Measurements from ENCODE around the gene NDFIP1. TPM values are rescaled to one million over a fixed set of nuclear protein-coding genes. Genes with fewer than 3 reads are reported as not detected.

NDFIP1 gene
- total and polyA plus RNA-seq, 2 of the 8 experiments (the other 6 are each of a cell fraction or from before 2014, with no cell fraction given) = 8.8 to 27.1 TPM

GRCh38 chr5:142141463-142141862 is 32.9 kb downstream of the NDFIP1 start:
- no peak overlapping the region for H3K4me2 ChIP-seq (ENCODE audit: insufficient read depth in 1 of 2, low read depth in 2 of 2, low read length in 2 of 2)
- H3K56ac ChIP-seq (replicated peaks; ENCODE audit: insufficient read length, low read depth, low read length) = no peak overlapping the region
- H2BK15ac ChIP-seq (ENCODE audit: low read length) = no peak overlapping the region
- H3K4ac ChIP-seq (replicated peaks; ENCODE audit: insufficient read length, low read depth, low read length) = no peak overlapping the region
- H3K14ac ChIP-seq (ENCODE audit: insufficient read length) = no peak overlapping the region
- H3K9ac ChIP-seq (replicated peaks in 1 of 4; ENCODE audit: extremely low read depth in 1 of 4, low read depth in 3 of 4, low read length in 3 of 4) = no peak overlapping the region
- H3K23me2 ChIP-seq (ENCODE audit: low read depth, low read length) = no peaks in the 10 kb centered on the region
- H3K4me3 ChIP-seq (ENCODE audit: extremely low read depth in 1 of 4, insufficient read depth in 2 of 4, low read depth in 3 of 4, low read length in 4 of 4) = no peak overlapping the region
- ChIA-PET CTCF (ENCODE audit: partially characterized antibody) (interaction anchor here (0.7 to 7.6 kb wide), 5 partner anchors 34 to 150 kb away, joined by 3 to 113 read pairs (median 18); partner anchors contain the start of gene GNPDA1), POLR2A (ENCODE audit: partially characterized antibody) (no interaction called here)
- no peak for DNase-seq (ENCODE audit: low read depth in 1 of 2, low spot score in 2 of 2)
- peaks cover 0 to 3% (median under 1%) of the 10 kb centered on the region in 4 experiments; a peak in 1 of 7 replicates for H3K4me1 ChIP-seq (replicated peaks in 1 of 4; ENCODE audit: control insufficient read depth in 3 of 4, insufficient read depth in 4 of 4, low read length in 3 of 4)
- H4K5ac ChIP-seq (ENCODE audit: insufficient read length, low read depth, low read length) = no peak overlapping the region
- no peak for TF ChIP-seq EZH2 (IDR thresholded peaks at IDR 0.05; ENCODE audit: low read depth, low read length, severe bottlenecking)
- TF ChIP-seq ASH2L (IDR thresholded peaks at IDR 0.05; ENCODE audit: low read length) = no peak
- no peak for TF ChIP-seq POLR2A (IDR thresholded peaks at IDR 0.05; ENCODE audit: control extremely low read depth in 1 of 2, low read depth in 2 of 2, low read length in 2 of 2)
- TF ChIP-seq POLR2AphosphoS5 (IDR thresholded peaks at IDR 0.05; ENCODE audit: low read depth, low read length) = no peak
- no peak for TF ChIP-seq BRCA1 (IDR thresholded peaks at IDR 0.05; ENCODE audit: low read depth, low read length)
- TF ChIP-seq RFX5 (IDR thresholded peaks at IDR 0.05; ENCODE audit: borderline replicate concordance, low read depth, low read length) = no peak
- peak; percentile 47 to 55; a peak in 3 of 4 replicates for TF ChIP-seq RAD21 (IDR thresholded peaks at IDR 0.05 in 1 of 2, conservative IDR thresholded peaks at IDR 0.05 in 1 of 2; ENCODE audit: low read depth in 2 of 2, low read length in 2 of 2)
- peak in 2 of 3 experiments; percentile 8 to 24; a peak in 2 of 4 replicates for TF ChIP-seq CTCF (IDR thresholded peaks at IDR 0.05; ENCODE audit: control extremely low read depth in 1 of 3, insufficient read depth in 1 of 3, low read depth in 1 of 3, low read length in 3 of 3)
- TF ChIP-seq EP300 (IDR thresholded peaks at IDR 0.05; ENCODE audit: borderline replicate concordance in 1 of 2, low read depth in 2 of 2, low read length in 2 of 2) = no peak
- no peaks in the 10 kb centered on the region for H3K9me3 ChIP-seq (ENCODE audit: insufficient read depth in 2 of 2, low read depth in 1 of 2, low read length in 1 of 2)
- no peak overlapping the region for H4K91ac ChIP-seq (replicated peaks; ENCODE audit: insufficient read length, low read length)
- H3K18ac ChIP-seq (ENCODE audit: extremely low read depth, low read length) = no peak overlapping the region
- no peak overlapping the region for H2AK5ac ChIP-seq (ENCODE audit: low read depth, low read length)
- H2AFZ ChIP-seq (ENCODE audit: low read length) = no peak overlapping the region
- H2BK5ac ChIP-seq (ENCODE audit: low read depth, low read length) = no peak overlapping the region
- no peak overlapping the region for H3K27ac ChIP-seq (ENCODE audit: low read depth, low read length)
- no peaks in the 10 kb centered on the region for H3K79me2 ChIP-seq (ENCODE audit: control insufficient read depth in 1 of 2, insufficient read depth in 2 of 2, low read length in 2 of 2)
- H3K27me3 ChIP-seq (replicated peaks in 1 of 4; ENCODE audit: control insufficient read depth in 3 of 4, extremely low read depth in 1 of 4, insufficient read depth in 3 of 4, low read length in 3 of 4) = no peaks in the 10 kb centered on the region
- H4K20me1 ChIP-seq (replicated peaks in 1 of 2; ENCODE audit: control insufficient read depth in 1 of 2, insufficient read depth in 2 of 2, low read length in 2 of 2) = no peaks in the 10 kb centered on the region
- peaks cover 0 to 8% (median 4%) of the 10 kb centered on the region in 4 experiments; a peak in 3 of 8 replicates for H3K36me3 ChIP-seq (ENCODE audit: control insufficient read depth in 2 of 4, insufficient read depth in 4 of 4, low read length in 3 of 4)
- H4K8ac ChIP-seq (ENCODE audit: extremely low read depth, insufficient read depth, low read length) = no peak overlapping the region
- no peak overlapping the region for H2BK12ac ChIP-seq (ENCODE audit: low read depth, low read length)
- no peak overlapping the region for H2BK20ac ChIP-seq (ENCODE audit: low read length)
- FAIRE-seq = no peak
- H3K23ac ChIP-seq (ENCODE audit: insufficient read length) = no peak overlapping the region
- H2BK120ac ChIP-seq (replicated peaks; ENCODE audit: low read depth, low read length) = no peak overlapping the region
- no peaks in the 10 kb centered on the region for H3K79me1 ChIP-seq (ENCODE audit: low read depth, low read length)
